GM18520 (cell line): ENCODE data around the gene FAM98C.
A peak's percentile ranks its signal among the peaks of the same experiment; 100 is the strongest.

Experiments used
- ATAC-seq: cut with Tn5 transposase; IDR thresholded peaks from one replicate; pipeline ENCODE4 v1.9.1; 2021; ENCODE audit not compliant: unreplicated experiment

FAM98C gene

GRCh38 chr19:38425222-38425809, 22.4 kb downstream of the FAM98C start:
- ATAC-seq: no peak

DNA sequence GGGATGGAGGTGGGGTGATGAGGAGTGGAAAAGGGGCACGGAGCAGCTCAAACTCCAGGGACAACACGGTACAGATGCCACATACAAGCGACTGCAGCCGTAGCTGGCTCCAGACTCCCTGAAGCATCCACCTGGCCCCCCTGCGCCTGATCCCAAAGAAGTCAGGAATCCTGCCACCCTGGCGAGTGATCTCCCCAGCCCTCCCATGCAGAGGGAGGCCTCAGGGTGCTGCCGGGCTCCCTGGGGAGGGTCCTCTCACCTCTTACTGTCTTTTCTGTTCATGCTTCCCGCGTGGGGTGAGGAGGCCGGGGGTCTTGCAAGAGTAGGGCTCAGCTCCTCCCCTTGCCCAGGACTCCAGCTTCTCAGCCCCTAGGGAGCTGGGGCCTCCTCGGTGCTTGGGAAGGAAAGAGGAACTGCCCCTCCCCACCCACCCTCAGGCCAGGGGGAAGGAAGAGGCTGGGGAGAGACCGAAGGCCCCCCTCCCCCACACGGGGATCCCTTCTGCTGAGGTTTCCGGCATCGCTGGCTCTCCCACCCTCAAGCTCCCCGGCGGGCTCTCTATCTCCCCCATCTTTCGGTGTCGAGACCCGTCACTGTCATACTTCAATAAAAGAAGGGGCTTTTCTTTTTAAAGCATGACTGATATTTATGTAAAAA, 23.0 kb downstream of the FAM98C start, which contains the start of gene RASGRP4:
TSS of gene RASGRP4 (minus strand) at position 410 of the 657 bp plus-strand sequence. CDS start at position 282, 128 bp downstream.
- no peak for ATAC-seq

DNA sequence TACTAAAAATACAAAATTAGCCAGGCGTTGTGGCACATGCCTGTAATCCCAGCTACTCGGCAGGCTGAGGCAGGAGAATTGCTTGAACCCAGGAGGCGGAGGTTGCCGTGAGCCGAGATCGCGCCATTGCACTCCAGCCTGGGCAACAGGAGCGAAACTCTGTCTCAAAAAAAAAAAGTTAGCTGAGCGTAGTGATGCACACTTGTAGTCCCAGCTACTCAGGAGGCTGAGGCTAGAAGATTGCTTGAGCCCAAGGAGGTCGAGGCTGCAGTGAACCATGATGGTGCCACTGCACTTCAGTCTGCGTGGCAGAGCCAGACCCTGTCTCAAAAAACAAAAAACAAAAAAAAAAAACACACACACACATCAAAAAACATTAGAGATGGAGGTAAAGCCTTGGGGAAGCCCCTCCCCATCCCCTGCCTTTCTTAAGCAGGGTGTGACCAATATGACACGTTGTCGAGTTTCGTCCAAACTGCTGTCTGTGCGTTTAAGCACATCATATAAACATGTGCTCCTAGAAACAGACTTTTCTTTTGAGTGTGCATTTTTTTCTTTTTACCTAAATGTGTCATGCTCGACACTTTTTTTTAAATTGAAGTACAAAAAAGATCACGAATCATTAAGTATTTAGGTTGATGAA, 24.3 kb downstream of the FAM98C start:
- peak; percentile 48 for ATAC-seq

- no peak for ATAC-seq
Observed at GRCh38 chr19:38429055-38429810, 26.3 kb downstream of the FAM98C start.

DNA sequence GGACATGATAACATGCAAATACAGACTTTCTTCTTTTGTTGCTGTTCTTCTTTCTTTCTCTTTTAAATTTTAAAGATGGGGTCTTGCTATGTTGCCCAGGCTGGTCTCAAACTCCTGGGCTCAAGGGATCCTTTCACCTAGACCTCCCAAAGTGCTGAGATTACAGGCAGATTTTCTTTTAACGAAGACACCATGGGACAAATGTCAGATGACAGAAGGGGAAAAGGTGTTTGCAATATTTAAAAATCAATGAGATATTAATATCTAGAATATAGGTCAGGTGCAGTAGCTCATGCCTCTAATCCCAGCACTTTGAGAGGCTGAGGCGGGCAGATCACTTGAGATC, 26.9 kb downstream of the FAM98C start:
- ATAC-seq: no peak

- no peak for ATAC-seq
Observed at GRCh38 chr19:38430931-38431330, 28.0 kb downstream of the FAM98C start.

DNA sequence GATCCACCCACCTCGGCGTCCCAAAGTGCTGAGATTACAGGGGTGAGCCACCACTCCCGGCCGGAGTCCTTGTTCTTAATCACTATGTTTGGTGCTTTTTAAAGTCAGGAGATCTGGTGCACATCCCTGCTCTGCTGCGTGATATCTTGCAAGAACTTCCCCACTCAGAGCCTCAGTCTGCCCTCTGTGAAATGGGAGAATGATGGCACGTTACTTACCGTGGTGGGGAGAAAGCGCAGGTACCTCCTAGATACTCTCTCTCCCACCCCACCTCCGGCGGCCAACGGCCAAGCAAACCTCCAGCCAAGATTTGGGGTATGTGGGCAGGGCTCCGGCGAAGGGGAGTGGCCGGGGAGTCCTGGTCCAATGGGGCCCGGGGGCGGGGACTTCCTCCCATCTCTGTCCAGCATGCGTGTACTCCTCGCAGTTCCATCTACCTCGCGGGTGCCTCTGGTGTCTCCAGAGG, 30.4 kb downstream of the FAM98C start, which contains the start of gene RYR1:
TSS of gene RYR1 (plus strand) at position 424 of the 466 bp plus-strand sequence. CDS start 139 bp downstream, outside the sequence.
- ATAC-seq: no peak

- no peak for ATAC-seq
Observed at GRCh38 chr19:38434549-38435051, 31.7 kb downstream of the FAM98C start.

GRCh38 chr19:38437295-38437694, 34.4 kb downstream of the FAM98C start:
- ATAC-seq: no peak

GRCh38 chr19:38437917-38438316, 35.0 kb downstream of the FAM98C start:
- ATAC-seq: no peak

DNA sequence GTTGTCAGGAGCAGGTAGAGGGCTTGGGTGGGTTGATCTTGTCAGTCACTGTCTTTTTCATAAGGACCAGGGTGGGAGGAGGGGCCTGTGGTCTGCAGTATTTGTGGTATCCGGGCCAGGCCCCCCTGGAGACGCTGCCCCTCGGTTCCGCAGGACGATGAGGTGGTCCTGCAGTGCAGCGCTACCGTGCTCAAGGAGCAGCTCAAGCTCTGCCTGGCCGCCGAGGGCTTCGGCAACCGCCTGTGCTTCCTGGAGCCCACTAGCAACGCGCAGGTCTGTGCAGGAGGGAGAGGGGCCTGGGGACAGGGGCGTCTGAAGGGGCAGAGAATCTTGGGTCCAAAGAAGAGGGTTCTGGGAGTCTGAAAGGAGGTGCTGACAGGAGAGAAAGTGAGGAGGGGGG, 37.7 kb downstream of the FAM98C start:
- no peak for ATAC-seq

DNA sequence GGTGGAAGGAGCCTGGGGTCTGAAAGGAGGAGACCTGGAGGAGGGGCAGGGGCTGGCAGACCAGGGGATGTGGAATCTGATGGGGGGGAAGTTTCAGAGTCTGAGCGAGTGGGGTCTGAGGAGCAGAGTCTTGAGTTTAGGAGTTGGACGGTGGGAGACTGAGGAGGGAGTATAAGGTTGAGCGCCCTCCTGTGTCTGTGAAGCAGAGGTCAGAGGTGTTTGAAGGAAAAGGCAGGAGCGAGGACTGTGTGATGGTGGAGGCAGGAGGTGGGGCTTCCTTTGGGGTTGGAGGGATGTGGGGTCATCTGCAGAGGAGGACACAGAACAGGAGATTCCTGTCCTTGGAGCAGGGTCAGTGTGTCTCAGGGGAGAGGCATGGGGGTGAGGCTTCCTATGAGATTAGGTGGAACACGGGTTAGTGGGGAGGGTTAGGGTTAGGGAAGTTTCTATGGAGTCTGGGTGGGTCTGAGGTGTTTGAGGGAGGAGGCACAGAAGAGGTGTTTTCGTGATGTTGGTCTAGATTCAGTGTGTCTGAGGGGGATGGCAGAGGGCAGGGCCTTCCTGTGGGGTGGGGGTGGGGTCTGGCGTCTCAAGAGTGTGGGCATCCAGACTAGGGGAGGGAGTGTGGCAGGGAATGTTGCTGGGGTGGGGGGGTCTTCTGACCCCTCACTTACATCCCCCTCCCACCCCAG, 38.9 kb downstream of the FAM98C start:
- no peak for ATAC-seq

DNA sequence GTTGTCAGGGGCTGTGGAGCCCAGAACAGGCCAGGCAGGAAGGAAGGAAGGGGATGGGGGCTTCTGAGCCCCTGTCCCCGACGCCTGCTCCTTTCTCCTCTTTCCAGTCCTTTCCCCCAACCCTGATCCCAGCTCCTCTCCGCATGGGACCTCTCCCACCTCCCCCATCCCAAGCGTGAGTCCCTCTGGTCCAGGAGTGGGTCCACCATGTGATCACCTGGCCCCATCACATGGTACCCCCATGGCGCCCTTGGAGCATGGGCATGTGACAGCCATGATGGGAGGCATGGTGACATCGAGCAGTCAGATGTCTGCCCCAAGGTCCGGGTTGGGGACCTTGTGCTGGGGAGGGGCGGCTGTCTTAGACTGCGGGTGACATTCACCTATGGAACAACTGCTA, 39.8 kb downstream of the FAM98C start:
- no peak for ATAC-seq

GRCh38 chr19:38443458-38443999, 40.6 kb downstream of the FAM98C start:
- no peak for ATAC-seq

DNA sequence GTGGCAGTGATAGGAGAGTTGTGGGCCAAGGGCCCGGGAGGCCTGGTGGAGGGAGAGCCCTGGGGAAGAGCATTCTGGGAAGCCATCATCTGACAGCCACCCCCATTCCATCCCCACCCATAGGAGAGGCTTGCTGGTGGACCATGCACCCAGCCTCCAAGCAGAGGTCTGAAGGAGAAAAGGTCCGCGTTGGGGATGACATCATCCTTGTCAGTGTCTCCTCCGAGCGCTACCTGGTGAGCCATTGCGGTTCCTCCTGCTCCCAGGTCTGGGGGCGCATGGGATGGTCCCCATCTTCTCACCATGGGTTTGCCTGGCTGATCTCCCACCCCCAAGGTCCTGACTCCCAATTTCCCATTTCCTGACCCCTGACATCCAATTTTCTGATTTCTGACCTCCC, 41.1 kb downstream of the FAM98C start:
- ATAC-seq: no peak

- ATAC-seq: no peak
Observed at GRCh38 chr19:38445362-38445761, 42.5 kb downstream of the FAM98C start.

- ATAC-seq: no peak
Observed at GRCh38 chr19:38448225-38448624, 45.3 kb downstream of the FAM98C start.

GRCh38 chr19:38449518-38449917, 46.6 kb downstream of the FAM98C start:
- ATAC-seq: no peak

DNA sequence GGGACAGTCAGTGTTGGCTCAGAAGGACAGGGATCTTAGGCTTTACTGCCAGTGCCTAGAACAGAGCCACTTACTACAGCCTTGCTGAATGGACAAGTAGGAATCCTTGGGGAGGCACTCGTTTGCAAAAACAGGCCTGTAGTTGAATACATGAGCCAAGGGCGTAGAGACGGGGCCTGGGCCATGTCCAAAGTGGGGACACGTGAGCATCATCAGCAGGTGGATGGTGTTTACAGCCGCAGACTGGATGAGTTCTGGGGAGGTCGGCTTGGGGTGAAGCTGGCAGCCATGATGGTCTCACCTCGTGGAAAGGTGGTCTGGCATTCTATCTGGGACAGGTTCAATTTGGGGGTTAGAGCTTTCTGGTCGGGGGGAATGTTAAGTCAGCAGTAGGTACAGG, 48.1 kb downstream of the FAM98C start:
- ATAC-seq: no peak

DNA sequence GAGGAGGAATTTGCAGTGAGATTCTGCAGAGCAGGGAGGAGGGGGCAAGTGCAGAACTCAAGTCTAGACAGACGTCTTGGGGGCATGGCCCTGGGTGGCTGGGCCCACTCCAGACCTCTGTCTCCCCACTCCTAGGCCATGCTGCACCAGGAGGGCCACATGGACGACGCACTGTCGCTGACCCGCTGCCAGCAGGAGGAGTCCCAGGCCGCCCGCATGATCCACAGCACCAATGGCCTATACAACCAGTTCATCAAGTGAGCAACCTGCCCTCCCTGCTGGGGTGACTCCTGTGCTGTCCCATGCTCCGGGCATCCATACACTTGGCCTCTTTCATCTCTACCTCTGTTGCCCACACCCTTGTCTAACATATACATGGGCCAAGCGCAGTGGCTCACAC, 48.7 kb downstream of the FAM98C start:
- no peak for ATAC-seq
